Epithelial cell of esophagus (primary cell): Measurements from ENCODE around the gene FLNA.

ENCODE experiments used
- DNase-seq: peaks from one replicate; pipeline ENCODE4 v3.0.0; 2010; ENCODE audit warnings: low read depth
- H3K4me3 ChIP-seq: 2 replicates; pipeline ENCODE4 v1.5.1; 2011; ENCODE audit warnings: mild to moderate bottlenecking, low read length, control low read depth
- CTCF ChIP-seq: IDR thresholded peaks from 2 replicates; pipeline ENCODE4 v1.5.1; 2011; ENCODE audit warnings: low read depth, mild to moderate bottlenecking, low read length, control low read depth, inconsistent platforms; ENCODE audit not compliant: insufficient read depth; ENCODE audit errors: missing control alignments

Gene FLNA

GRCh38 chrX:154370300-154371016, 4.0 kb downstream of the FLNA start:
- H3K4me3 ChIP-seq = peak overlapping the region; percentile 58
- no peak for DNase-seq
- no peak for TF ChIP-seq CTCF

GRCh38 chrX:154369449-154370299, 4.8 kb downstream of the FLNA start:
- H3K4me3 ChIP-seq = peak overlapping the region; percentile 58
- TF ChIP-seq CTCF = no peak
- peak; percentile 82 for DNase-seq

- no peak for TF ChIP-seq CTCF
- H3K4me3 ChIP-seq = peak overlapping the region; percentile 47
- DNase-seq = peak; percentile 91
These were observed 5.6 kb downstream of the FLNA start for GRCh38 chrX:154368630-154369448.

GRCh38 chrX:154367474-154368308, 6.7 kb downstream of the FLNA start:
- no peak overlapping the region for H3K4me3 ChIP-seq
- TF ChIP-seq CTCF = no peak
- DNase-seq = no peak

GRCh38 chrX:154366666-154367055, 7.8 kb downstream of the FLNA start:
- H3K4me3 ChIP-seq = no peak overlapping the region
- TF ChIP-seq CTCF = no peak
- DNase-seq = no peak

GRCh38 chrX:154365997-154366665, 8.3 kb downstream of the FLNA start:
- no peak for DNase-seq
- H3K4me3 ChIP-seq = no peak overlapping the region
- no peak for TF ChIP-seq CTCF
